Stimulated activated CD8-positive, alpha-beta memory T cell treated with anti-CD3 and anti-CD28 coated beads, Interleukin-7, amount 100 ng/mL, for 4 hours (primary cell): ENCODE data around the gene YWHAQ.
"Not testable (repeated sequence)": the region's sequence is repeated elsewhere in the genome, so short reads cannot be mapped to it uniquely, and the experiment has no call there.

Experiments used
- DNase-seq, 2 donors: peaks; one replicate each; pipeline ENCODE4 v3.0.0-alpha.2; 2020; ENCODE audit warnings: low read depth in 2 of 2

Gene YWHAQ

GRCh38 chr2:9594366-9595054 is 36.3 kb downstream of the YWHAQ start:
- no peak for DNase-seq

- DNase-seq: no peak
Measured at GRCh38 chr2:9593925-9594324, 36.9 kb downstream of the YWHAQ start.

- DNase-seq: no peak
Measured at GRCh38 chr2:9592699-9593098, 38.1 kb downstream of the YWHAQ start.

GRCh38 chr2:9590641-9591040 is 40.2 kb downstream of the YWHAQ start:
- DNase-seq: no peak

GRCh38 chr2:9586465-9586864 is 44.3 kb downstream of the YWHAQ start:
- DNase-seq: no peak

GRCh38 chr2:9585486-9585885 is 45.3 kb downstream of the YWHAQ start:
- DNase-seq: no peak

GRCh38 chr2:9584902-9585301 is 45.9 kb downstream of the YWHAQ start:
- not testable (repeated sequence) for DNase-seq

GRCh38 chr2:9582624-9583023 is 48.2 kb downstream of the YWHAQ start:
- DNase-seq: no peak

GRCh38 chr2:9578467-9579235 is 52.1 kb downstream of the YWHAQ start:
- no peak for DNase-seq

- no peak for DNase-seq
Measured at GRCh38 chr2:9574331-9574730, 56.5 kb downstream of the YWHAQ start.

- no peak for DNase-seq
Measured at GRCh38 chr2:9573840-9574239, 57.0 kb downstream of the YWHAQ start.

- no peak for DNase-seq
Measured at GRCh38 chr2:9573013-9573720, 57.6 kb downstream of the YWHAQ start.

GRCh38 chr2:9570182-9571060 is 60.4 kb downstream of the YWHAQ start:
- DNase-seq: no peak

GRCh38 chr2:9565436-9566153 is 65.2 kb downstream of the YWHAQ start:
- DNase-seq: no peak

- no peak for DNase-seq
Measured at GRCh38 chr2:9560628-9561027, 70.2 kb downstream of the YWHAQ start.

- no peak for DNase-seq
Measured at GRCh38 chr2:9558948-9559381, 71.8 kb downstream of the YWHAQ start.

GRCh38 chr2:9556121-9556743 is 74.6 kb downstream of the YWHAQ start:
- DNase-seq: peak in 1 of 2 donors; percentile 1

GRCh38 chr2:9555297-9556120 is 75.3 kb downstream of the YWHAQ start, which contains the start of gene ADAM17:
Gene ADAM17 (minus strand): TSS chr2:9555830. CDS start chr2:9555605, 225 bp downstream.
- DNase-seq: peak; percentile 66 to 86

- peak; percentile 6 to 13 for DNase-seq
Measured at GRCh38 chr2:9554921-9555296, 75.9 kb downstream of the YWHAQ start.
